Islet precursor cell (in vitro differentiated cells): ENCODE data around the gene CFAP57.

Experiments used
- DNase-seq: peaks from one replicate; pipeline ENCODE4 v3.0.0-alpha.2; 2018

The CFAP57 gene

GRCh38 chr1:43302721-43303470, 130.8 kb downstream of the CFAP57 start:
- no peak for DNase-seq

GRCh38 chr1:43303471-43304313, 131.6 kb downstream of the CFAP57 start:
- DNase-seq: no peak
